Amniotic stem cell (primary cell): ENCODE measurements around the gene MYO1C.
A peak's percentile ranks its signal among the peaks of the same experiment; 100 is the strongest.

Source experiments
- DNase-seq: peaks from one replicate; lab custom pipeline; 2025; lab: John Stamatoyannopoulos, UW

Gene MYO1C

GRCh38 chr17:1506649-1507267, 14.3 kb upstream of the MYO1C start:
- DNase-seq, result no peak

- no peak for DNase-seq
Observed at GRCh38 chr17:1505586-1505985, 13.1 kb upstream of the MYO1C start.

GRCh38 chr17:1504866-1505265, 12.4 kb upstream of the MYO1C start:
- no peak for DNase-seq

GRCh38 chr17:1503699-1504098, 11.2 kb upstream of the MYO1C start:
- DNase-seq, result no peak

GRCh38 chr17:1498869-1499268, 6.4 kb upstream of the MYO1C start:
- no peak for DNase-seq

GRCh38 chr17:1498233-1498632, 5.7 kb upstream of the MYO1C start:
- DNase-seq, result no peak

- no peak for DNase-seq
Observed at GRCh38 chr17:1497831-1498230, 5.3 kb upstream of the MYO1C start.

GRCh38 chr17:1496869-1497268, 4.4 kb upstream of the MYO1C start:
- DNase-seq, result no peak

- no peak for DNase-seq
Observed at GRCh38 chr17:1495265-1495989, 2.9 kb upstream of the MYO1C start.

- DNase-seq, result no peak
Observed at GRCh38 chr17:1494736-1495253, 2.3 kb upstream of the MYO1C start.

- DNase-seq, result no peak
Observed at GRCh38 chr17:1494203-1494602, 1.7 kb upstream of the MYO1C start.

GRCh38 chr17:1493291-1493980, 950 bp upstream of the MYO1C start:
- no peak for DNase-seq

- DNase-seq, result peak; percentile 37
Observed at GRCh38 chr17:1491443-1492248, 840 bp downstream of the MYO1C start.

GRCh38 chr17:1490643-1491442, 1.6 kb downstream of the MYO1C start:
- no peak for DNase-seq

- no peak for DNase-seq
Observed at GRCh38 chr17:1488826-1489270, 3.6 kb downstream of the MYO1C start.

GRCh38 chr17:1487939-1488825, 4.3 kb downstream of the MYO1C start:
- DNase-seq, result peak; percentile 76

GRCh38 chr17:1486802-1487695, 5.4 kb downstream of the MYO1C start:
- no peak for DNase-seq

GRCh38 chr17:1485423-1486376, 6.8 kb downstream of the MYO1C start:
- DNase-seq, result peak; percentile 14
